SK-N-MC (cell line): ENCODE data around the gene RNU4-1.

Experiments
- EZH2 ChIP-seq: fragments of 200-600 bp; sonication (generic); IDR thresholded peaks from one replicate; pipeline ENCODE4 v1.6.1; 2017; ENCODE audit warnings: antibody characterized with exemption
- POLR2AphosphoS5 ChIP-seq: IDR thresholded peaks from 2 replicates; pipeline ENCODE4 v1.6.1; 2012; ENCODE audit warnings: mild to moderate bottlenecking, low read depth, low read length, borderline replicate concordance

DNA sequence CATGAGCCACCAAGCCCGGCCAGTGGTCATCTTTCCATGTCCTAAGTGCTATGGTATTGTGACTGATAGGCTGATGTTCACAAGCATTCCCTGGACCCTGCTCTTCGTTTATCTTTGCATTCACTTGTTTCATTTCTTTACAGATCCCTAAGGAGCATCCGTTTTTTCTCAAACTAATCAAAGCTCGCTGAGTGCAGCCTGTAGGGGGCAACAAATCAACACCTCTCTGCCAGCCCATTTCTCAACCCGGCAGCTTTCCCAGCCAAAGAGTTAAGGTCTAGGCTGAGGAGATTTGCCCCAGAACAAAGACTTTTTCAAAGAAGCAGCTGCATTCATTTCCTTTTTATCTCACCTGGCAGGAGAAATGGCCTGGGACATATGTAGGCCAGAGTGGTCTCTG lies 21.2 kb upstream of the RNU4-1 start:
- no peak for TF ChIP-seq EZH2
- no peak for TF ChIP-seq POLR2AphosphoS5
